NCI-H524 (cell line): ENCODE results near the gene LARP4.
A peak's percentile ranks its signal among the peaks of the same experiment; 100 is the strongest.
"Not testable (repeated sequence)": the region's sequence is repeated elsewhere in the genome, so short reads cannot be mapped to it uniquely, and the experiment has no call there.

ENCODE experiments used
- DNase-seq, 2 experiments: peaks; one replicate each; lab custom pipeline; 2025; lab: John Stamatoyannopoulos, UW

The LARP4 gene

DNA sequence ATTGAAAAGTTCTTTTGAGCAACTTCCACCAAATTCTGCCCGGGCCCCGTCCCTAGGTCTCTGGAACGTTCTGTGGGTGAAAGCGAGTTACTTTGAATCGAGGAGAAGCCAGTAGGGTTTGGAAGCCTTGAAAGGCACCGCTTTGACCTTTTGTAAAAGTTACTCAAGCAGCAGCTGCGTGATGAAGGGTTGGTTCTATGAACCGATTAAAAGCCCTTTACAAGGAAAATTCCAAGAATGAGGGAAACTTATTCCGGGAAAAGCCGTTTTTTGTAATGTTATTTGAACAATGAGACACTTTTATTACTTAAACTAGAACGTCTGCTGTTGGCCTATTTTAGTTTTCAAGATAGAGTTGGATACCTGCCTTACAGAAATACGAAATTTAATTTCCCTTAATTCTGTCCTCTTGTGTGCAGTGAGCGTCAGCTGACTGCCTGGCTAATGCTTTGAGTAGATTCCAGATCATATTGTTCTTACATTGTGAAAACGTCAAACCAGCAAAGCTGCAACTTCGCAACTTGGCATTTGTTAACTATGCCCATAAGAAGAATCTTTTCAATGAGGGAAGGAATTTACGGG is 906 bp downstream of the LARP4 start:
- peak in 1 of 2 experiments; percentile 9 for DNase-seq

DNA sequence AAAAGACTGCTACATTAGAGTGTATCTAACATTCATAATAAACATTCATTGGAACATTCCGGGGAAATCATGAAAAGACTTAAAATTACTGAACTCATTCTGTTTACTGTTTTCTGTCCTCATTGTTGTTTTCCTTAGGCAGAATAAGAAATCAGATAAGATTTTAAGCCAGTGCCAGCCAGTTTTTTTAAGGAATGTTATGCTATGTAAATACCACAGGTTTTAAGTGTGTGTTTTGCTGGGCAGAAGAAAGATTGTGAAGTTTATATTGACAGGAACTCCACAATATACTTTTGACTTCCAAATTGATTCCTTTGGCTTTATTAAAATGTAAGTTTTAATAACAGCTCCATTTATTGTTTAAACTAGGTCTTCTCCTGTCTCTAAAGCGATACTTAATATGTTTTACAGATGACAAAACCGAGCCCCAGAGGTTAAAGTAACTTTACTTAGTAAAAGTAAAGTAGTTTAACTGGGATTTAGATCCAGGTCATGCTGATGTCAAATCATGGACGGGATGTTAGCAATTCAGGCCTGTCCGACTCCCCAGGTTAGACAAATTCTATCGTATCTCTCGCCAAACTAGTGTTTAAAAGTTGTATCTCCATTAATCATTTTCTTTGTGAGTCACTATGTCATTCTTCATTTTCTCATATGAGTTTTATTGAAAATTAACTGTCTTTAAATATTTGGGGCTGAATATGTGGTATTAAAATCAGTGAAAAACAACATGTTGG is 1.7 kb downstream of the LARP4 start:
- DNase-seq = no peak

DNA sequence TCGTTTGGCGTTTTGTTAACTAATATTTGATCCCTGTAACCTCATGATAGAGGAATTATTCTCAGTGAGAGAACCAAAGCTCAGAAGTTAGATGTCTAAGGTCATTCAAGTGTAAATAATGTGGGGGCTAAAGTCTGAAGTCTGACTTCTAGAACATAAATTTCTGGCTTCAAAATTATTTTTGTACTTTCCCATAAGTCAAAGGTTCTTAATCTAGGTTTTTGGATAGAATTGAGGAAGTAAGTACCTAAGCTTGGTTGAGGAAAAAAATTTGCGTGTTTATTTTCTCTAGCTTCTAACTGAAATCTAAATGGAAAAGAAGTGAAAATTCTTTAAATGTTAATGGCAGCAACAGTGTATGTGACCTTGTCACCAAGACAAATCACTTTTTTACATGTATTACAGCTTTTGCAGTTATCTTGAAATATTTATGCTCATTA is 2.3 kb downstream of the LARP4 start:
- no peak for DNase-seq

DNA sequence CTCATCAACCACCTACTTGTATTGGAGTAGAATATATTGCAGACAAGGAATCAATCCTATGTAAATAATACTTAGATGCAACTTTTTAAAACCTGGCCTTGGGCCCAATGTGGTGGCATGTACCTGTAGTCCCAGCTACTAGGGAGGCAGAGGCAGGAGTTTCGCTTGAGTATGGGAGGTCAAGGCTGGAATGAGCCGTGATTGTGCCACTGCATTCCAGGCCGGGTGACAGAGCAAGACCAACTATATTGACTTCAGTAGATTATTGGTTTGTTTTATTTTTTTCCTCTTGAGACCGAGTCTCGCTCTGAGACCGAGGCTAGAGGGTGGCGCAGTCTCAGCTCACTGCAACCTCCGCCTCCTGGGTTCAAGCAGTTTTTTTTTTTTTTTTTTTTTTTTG is 3.6 kb downstream of the LARP4 start:
- DNase-seq = no peak

DNA sequence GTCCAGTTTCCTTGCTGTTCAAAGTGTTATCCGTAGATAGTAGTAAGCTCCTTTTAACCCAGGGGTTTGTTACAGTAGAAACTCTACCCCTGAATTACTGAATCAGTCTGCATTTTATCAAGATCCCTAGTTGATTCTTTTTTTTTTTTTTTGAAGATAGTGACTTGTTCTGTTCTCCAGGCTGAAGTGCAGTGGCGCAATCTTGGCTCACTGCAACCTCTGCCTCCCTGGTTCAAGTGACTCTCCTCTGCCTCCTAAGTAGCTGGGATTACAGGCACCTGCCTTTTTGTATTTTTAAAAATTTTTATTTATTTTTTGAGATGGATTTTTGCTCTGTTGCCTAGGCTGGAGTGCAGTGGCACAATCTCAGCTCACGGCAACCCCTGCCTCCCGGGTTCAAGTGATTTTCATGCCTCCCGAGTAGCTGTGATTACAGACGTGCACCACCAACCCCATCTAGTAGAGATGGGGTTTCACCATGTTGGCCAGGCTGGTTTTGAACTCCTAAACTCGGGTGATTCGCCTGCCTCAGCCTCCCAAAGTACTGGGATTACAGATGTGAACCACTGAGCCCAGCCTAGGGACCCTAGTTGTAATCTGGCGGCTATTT is 10.5 kb downstream of the LARP4 start:
- no peak for DNase-seq

DNA sequence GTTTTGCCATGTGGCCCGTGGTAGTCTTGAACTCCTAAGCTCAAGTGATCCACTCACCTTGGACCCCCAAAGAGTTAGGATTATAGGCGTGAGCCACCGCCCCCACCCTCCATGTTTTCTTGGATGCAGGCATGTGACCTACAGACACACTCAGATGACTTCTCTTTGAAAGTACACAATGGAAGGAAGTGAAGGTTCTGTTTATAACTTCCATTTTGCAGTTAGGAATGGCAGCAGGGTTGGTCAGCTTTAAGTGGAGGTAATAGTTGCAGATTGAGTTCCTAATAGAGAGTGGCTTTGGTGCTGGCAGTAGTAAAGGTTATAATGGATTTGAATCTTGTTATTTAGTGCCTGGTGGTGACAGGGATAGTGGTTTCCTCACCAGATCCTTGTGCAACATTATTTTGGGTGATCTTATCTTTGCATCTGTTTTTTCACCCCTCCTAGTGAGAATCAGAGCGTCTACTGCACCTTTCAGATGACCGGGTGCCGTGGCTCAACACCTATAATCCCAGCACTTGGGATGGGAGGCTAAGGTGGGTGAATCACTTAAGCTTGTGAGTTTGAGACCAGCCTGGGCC is 15.3 kb downstream of the LARP4 start:
- DNase-seq = no peak

DNA sequence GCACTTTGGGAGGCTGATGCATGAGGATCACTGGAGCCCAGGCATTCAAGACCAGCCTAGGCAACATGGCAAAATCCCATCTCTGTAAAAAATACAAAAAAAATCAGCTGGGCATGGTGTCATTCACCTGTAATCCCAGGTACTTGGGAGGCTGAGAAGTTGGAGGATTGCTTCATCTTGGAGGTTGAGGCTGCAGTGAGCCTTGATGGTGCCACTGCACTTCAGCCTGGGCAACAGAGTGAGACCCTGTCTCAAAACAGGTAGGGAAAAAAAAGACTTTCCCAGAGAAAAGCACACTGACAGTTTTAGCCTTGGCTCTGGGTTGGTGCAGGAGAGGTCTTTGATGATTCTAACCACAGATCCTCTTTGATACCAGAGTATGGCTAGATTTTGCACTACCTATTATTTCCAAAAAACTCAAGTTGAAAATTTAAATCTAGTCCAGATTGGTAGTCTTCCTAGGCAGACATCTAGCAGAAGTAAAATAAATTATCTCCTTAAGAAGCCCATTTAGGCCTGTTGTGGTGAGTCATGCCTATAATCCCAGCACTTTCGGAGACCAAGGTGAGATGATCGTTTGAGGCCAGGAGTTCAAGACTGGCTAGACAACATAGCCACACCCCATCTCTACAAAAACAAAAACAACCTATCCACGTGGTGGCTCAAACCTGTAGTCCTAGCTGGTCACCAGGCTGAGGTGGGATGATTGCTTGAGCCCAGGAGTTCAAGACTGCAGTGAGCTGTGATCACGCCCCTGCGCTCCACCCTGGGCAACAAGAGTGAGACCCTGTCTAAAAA is 18.6 kb downstream of the LARP4 start:
- no peak for DNase-seq

DNA sequence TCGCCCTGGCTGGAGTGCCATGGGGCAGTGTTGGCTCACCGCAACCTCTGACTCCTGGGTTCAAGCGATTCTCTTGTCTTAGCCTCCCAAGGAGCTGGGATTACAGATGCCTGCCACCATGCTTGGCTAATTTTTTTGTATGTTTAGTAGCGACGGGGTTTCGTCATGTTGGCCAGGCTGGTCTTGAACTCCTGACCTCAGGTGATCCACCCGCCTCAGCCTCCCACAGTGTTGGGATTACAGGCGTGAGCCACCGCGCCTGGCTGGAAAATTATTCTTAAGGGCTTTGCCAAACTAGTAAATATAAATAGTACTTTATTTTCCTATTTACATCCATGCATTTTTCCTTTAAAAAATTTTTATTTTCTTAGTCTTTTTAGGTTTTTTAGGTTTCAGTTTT is 22.2 kb downstream of the LARP4 start:
- DNase-seq = not testable (repeated sequence)

DNA sequence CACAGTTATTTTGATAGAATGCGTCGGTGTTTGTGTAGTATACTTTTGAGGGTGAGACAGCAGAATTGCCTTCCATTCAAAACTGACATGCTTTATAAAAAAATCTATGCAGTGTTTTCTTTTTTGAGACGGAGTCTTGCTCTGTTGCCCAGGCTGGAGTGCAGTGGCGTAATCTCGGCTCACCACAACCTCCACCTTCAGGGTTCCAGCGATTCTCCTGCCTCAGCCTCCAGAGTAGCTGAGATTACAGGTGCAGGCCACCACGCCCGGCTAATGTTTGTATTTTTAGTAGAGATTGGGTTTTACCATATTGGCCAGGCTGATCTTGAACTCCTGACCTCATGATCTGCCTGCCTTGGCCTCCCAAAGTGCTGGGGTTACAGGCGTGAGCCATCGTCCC is 22.7 kb downstream of the LARP4 start:
- not testable (repeated sequence) for DNase-seq

DNA sequence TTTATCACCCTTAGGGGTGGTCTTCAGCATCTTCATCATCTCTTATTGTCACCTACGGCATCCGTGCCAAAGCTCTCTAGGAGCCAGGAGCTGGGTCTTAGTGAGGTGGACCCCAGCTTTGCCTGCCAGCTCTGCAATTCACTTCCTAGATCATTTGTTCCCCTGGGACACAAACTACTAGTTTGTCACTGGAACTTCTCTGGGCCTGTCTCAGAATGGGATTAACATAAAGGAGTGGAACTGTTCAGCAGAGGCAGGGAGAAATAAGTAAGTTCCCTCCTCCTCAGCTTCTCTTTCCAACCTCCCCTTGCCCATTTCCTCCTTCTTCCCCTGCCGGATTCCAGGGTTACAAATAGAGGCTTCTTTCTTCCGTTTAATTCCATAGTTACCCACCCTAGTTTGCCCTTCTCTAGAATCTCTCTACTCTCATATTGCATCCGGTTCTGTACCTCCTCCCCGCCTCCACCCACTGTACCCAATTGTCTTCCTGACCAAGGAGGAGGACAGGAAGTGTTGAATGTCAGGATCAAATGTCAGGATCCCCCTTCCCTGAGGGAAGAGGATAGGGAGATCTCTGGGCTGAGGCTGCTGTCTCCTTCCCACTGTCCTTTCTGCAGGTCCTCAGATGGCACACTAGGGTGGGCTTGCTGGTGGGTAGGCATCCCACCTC is 25.0 kb downstream of the LARP4 start:
- DNase-seq = no peak

DNA sequence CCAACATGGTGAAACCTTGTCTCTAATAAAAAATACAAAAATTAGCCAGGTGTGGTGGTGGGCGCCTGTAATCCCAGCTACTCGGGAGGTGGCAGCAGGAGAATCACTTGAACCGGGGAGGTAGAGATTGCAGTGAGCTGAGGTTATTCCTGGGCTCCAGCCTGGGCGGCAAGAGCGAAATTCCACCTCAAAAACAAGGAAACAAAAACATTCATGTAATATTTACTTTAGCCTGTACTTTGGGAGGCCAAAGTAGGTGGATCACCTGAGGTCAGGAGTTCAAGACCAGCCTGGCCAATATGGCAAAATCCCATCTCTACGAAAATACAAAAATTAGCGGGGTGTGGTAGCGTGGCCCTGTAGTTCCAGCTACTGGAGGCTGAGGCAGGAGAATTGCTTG is 31.0 kb downstream of the LARP4 start:
- not testable (repeated sequence) for DNase-seq

DNA sequence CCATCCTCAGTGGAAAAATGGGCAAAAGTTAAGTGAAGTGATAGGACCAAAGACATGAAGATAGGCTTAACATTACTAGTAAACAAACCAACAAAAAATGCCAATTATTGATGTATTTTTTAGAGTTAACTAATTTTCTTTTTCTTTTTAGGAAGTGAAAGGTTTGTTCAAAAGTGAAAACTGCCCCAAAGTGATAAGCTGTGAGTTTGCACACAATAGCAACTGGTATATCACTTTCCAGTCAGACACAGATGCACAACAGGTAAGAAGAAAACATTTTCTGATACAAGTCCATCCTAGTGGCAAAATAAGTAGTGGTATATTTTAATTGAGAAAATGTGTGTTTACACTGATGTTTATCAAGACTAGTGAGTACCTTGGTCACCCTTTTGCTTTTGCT is 39.6 kb downstream of the LARP4 start:
- no peak for DNase-seq

DNA sequence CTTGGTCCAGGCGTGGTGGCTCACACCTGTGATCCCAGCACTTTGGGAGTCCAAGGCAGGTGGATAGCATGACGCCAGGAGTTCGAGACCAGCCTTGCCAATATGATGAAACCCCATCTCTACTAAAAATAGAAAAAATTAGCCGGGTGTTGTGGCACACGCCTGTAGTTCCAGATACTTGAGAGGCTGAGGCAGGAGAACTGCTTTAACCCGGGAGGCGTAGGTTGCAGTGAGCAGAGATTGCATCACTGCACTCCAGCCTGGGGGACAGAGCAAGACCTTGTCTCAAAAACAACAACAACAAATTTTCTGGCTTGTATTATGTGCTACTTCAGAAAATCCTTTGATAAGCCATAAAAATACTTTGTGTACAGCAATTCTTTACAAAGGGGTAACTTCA is 41.1 kb downstream of the LARP4 start:
- DNase-seq = no peak

DNA sequence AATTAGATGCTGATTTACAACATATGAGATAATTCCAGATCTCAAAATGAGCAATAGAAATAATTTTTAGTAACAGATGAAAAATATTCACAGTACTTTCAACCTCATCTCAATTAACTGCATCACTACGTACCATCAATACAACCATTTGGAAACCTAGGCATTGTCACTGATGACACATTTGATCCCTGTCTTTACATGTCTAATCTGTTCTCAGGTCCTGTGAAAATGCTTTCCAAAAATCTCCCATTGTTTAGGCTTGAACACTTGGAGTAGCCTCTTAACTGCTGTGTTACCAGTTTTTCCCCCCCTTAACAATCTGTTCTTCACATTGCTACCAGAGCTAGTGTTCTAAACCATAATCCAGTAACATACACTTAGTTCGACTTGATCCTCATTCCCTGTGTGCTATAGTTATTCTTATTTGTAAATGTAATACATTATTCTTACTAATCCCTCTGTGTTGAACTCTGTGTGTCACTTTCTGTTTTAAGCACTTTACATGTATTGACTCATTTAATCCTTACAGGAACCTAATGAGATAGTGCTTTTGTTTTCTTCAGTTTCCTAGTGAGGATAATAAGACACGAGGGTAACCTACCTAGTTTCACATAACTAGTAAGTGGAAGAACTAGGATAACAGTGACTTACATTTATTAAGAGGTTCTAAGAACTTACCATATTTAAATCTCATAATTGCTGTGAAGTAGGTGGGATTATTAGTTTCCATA is 41.7 kb downstream of the LARP4 start:
- DNase-seq = peak in 1 of 2 experiments; percentile 50

DNA sequence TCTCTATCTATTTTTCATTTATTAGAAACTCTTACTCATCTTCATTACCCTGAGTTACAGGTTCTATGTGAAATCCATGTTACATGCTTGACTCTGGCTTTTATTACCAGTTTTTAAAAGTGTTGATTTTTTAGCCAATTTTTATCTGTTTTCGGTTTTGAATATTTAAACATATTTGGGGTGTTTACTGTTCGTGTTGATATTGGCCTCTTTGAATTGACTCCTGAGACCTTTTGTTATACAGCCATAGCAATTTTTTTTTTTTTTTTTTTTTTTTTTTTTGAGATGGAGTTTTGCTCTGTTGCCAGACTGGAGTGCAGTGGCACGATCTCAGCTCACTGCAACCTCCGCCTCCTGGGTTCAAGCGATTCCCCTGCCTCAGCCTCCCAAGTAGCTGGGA is 49.0 kb downstream of the LARP4 start:
- not testable (repeated sequence) for DNase-seq

DNA sequence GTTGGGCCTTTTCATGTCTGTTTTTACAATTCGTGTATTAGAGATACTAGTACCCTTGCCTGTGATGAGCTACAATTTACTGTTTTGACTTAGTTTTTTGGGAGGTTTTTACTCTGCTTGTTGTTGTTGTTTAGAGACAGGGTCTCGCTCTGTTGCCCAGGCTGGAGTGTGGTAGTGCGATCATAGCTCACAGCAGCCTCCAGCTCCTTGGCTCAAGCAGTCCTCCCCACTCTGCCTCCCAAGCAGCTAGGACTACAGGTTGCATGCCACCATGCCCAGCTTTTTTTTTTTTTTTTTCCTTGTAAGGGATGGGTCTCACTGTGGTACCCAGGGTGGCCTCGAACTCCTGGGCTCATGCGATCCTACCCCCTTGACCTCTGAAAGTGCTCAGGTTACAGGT is 52.1 kb downstream of the LARP4 start:
- DNase-seq = no peak

DNA sequence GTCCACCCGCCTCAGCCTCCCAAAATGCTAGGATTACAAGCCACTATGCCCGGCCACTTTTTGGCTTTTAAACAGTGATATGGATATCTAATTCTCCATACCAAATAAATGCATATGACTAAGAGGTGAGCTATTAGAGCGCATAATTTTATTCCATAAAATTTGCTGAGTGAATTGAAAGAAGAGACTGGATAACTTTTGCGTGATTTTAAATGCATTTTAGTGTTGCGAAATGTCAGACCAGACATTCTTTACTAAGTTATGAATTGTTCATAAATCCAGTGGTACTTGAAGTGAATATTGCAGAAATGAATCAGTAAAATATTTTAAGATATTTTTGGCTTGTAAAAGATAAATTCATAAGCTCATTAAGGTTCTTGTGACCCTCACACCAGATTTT is 53.2 kb downstream of the LARP4 start:
- DNase-seq = no peak

DNA sequence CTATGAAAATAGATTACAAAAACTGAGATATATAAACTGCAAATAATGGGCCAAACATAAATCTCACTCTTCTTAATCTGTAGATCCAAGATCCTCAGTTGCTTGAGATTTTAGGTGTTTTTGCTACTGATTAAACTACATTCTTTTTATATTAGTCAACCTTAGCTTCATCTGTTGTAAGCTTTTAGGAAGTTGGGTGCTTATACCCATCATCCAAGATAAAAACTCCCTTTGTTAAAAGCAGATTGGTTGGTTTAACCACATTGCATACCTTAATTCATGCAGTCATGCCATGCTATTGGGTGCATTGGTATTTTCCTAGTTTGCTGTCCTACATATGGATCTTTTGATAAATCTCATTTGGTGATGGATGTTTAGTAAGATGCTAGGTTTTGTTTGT is 57.9 kb downstream of the LARP4 start:
- no peak for DNase-seq

DNA sequence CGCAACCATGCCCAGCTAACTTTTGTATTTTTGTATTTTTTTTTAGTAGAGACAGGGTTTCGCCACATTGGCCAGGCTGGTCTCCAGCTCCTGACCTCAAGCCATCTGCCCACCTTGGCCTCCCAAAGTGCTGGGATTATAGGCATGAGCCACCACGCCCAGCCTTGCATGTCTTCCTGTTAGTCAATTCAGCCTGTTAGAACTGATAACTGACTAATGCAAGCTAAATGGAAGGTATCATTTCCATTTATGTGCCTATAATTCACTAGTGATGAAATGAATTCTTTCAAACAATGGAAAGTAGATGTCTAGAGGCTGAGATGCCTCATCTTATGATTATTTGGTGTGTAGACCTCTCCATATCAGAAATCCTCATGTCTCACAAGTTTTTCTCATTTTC is 66.8 kb downstream of the LARP4 start:
- no peak for DNase-seq

DNA sequence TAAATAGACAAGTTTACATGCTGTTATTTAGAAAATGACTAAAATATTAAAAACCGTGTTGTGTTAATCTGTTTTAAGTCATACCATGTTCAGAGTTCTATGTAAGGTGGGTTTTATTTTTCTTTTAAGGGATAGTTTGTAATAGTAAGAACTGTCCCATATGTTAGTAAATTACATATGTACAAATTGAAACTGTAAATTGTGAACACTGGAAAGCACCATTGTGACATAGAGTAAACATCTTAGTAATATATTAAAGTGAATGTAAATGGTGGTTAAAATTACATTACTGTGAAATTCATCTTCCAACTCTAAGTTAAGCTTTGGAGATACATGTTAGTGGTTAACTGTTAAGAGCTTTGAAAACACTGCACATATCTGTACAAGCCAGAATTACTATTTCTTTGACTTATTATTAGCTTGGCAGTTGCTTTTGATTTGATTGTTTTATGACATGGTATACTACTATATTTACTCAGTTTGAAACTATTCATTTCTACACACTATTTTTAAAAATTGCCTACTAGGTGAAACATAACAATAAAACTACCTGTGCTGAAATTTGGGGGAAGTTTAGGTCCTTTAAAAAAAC is 76.7 kb downstream of the LARP4 start:
- DNase-seq = no peak

DNA sequence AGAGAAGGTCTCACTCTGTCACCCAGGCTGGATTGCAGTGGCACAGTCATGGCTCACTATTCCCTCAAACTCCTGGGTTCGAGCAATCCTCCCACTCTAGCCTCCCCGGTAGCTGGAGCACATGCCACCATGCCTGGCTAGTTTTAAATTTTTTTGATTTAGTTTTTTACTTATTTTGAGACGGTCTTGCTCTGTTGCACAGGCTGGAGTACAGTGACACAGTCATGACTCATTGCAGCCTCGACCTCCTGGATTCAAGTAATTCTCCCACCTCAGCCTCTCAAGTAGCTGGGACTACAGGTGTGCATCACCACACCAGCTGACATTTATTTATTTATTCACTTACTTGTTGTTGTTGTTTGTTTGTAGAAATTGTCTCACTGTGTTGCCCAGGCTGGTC is 81.9 kb downstream of the LARP4 start:
- no peak for DNase-seq
